CD4-positive, alpha-beta T cell treated with Interleukin-21 for 1 hour (primary cell): ENCODE measurements around the gene OPCML.
A peak's percentile ranks its signal among the peaks of the same experiment; 100 is the strongest.
"Not testable (repeated sequence)": the region's sequence is repeated elsewhere in the genome, so short reads cannot be mapped to it uniquely, and the experiment has no call there.

ENCODE experiments used
- DNase-seq: peaks from one replicate; pipeline ENCODE4 v3.0.0-alpha.2; 2020

OPCML gene

GRCh38 chr11:132445859-132446291, 1086.4 kb downstream of the OPCML start:
- no peak for DNase-seq

GRCh38 chr11:132444911-132445310, 1087.4 kb downstream of the OPCML start:
- DNase-seq, result no peak

- no peak for DNase-seq
Observed at GRCh38 chr11:132439711-132440255, 1092.5 kb downstream of the OPCML start.

GRCh38 chr11:132438418-132438817, 1093.9 kb downstream of the OPCML start:
- DNase-seq, result no peak

- no peak for DNase-seq
Observed at GRCh38 chr11:132430429-132431062, 1101.8 kb downstream of the OPCML start.

DNA sequence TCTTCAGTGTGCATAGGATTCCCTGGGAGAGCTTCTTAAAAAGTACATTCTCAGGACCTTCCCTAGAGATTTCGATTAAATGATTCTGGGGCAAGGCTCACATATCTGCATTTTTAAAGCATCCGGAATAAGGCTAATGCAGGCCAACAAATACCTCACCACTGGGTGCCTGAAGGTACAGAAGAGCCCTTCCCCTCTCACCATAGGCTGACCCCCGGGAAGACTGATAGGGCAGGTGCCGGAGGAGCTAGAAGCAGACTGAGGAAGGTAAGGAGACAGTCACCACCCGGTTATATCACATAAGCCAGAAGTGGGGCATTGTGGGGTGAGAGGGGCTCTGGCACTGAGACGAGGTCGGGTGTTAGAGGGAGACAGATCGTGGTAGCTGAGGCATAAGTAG, 1102.6 kb downstream of the OPCML start:
- DNase-seq, result no peak

DNA sequence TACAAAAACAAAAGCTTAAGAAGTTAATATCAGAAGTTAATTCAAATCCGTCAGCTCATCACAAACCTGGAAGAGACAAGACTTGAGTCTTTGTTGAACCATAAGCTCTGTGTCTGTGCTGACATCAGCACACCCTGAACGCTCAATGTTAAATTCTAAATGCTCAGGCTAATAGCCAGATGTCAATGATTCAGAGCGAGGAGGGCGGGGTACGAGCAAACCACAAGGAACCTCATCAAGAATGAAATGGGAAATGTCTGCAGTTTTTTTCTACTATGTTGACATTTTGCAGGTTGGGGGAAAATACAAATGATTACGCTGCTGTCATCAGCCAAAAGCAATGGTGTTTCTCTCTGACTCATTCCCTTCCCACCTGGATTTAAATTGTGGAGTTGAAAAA, 1104.7 kb downstream of the OPCML start:
- no peak for DNase-seq

DNA sequence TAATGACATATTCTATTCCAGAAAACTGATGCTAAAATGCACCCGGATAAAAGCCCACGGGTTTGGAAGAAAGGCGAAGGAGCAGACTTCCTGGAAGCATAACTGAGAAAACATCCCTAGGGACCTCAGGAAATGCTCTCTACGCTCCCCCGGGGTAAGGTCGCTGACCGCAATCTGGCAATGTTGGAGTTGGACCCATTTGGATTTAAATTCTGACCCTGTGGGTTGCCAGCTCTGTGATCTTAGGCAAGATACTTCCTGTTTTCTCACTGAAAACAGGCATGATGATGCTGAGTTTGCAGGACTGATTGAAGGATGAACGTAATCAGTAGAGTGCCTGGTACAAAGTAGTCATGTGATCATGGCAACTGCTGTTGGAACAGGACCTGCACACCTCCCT, 1107.9 kb downstream of the OPCML start:
- no peak for DNase-seq

GRCh38 chr11:132423266-132423665, 1109.0 kb downstream of the OPCML start:
- DNase-seq, result no peak

DNA sequence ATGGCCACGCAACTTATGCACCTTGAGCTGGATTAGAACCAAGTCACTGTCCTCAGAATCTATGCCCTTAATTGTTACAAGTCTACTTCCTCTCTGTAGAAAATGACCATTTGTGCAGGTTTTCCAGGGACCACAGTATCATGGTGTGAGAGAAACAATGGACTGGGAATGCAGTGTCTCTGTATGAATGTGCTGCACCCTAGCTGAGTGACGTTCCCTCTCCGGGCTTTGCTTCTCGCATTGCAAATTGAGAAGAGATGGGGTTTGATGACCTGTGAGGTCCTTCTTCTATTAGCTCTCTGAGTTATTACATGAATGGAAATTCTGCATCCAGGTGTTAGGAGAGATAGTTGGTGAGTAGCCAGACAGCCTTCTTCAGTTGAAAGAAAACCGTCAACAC, 1109.6 kb downstream of the OPCML start:
- DNase-seq, result no peak

DNA sequence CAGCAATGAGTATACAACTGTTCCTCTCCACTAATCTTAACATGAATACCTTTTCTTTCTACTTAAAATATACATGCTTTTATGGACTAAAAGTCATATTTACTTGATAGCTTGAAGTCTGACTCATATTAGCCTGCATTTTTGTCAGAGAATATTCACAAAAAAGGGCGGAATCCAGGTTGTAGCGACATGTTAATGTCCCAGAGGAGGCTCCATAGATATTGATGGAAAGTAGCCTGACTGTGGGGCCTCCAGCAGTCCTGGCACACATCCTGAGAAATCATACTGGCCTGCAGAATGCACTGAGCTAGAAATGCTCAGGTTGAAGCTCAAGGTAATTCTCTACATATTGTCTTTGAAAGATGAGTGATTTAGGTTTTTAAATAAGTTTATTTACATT, 1110.7 kb downstream of the OPCML start:
- no peak for DNase-seq

GRCh38 chr11:132414451-132414850, 1117.8 kb downstream of the OPCML start:
- no peak for DNase-seq

- no peak for DNase-seq
Observed at GRCh38 chr11:132410383-132410782, 1121.9 kb downstream of the OPCML start.

- no peak for DNase-seq
Observed at GRCh38 chr11:132409573-132410355, 1122.5 kb downstream of the OPCML start.

DNA sequence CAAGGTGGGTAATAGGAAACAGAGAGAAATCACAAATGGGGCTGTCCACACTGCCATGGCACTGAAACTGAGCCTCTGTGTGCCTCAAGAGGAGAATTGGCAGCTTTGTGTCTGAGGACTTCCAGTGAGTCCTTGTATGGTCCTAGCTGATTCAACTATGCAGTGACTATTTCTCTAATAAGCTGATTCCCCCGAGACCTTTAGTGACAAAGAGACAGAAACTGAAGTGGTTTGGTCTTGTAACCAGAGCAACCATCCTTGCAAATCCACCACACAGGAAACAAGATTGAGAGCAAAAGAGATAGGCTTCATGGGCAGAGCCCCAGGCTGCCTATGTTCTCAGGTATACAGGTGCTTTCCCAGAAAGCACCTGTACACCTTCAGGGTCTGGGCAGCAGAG, 1123.4 kb downstream of the OPCML start:
- DNase-seq, result no peak

- no peak for DNase-seq
Observed at GRCh38 chr11:132405728-132406127, 1126.6 kb downstream of the OPCML start.

DNA sequence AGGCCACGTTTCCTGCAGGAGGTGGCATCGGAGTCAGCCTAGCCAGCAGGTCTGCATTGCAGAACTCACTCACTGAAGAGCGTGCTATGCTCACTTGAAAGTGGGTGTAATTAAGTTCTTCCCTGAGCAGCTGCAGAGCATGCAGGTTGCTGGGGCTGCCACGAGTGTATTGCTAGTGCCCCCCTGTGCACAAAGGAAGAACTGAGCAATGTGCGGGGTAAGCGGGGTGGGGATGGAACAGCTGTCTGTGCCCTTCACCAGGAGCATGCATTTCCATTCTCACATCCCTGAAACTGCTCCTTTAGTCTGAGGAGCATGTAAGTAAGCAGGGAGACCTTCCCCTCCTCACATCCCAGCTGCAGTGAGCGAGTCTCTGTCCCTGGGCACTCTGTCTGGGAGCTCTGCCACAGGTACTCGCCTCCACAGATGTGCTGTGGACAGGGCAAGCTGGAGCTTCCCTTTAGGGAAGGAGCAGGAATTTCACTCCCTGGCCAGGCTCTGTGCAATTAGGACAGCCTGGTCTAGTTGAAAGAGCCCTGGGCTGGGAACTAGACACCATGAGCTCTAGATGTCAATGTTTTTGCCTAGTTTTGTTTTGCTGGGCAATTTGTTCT, 1130.1 kb downstream of the OPCML start:
- DNase-seq, result peak; percentile 16

GRCh38 chr11:132396318-132396717, 1136.0 kb downstream of the OPCML start:
- DNase-seq, result no peak

DNA sequence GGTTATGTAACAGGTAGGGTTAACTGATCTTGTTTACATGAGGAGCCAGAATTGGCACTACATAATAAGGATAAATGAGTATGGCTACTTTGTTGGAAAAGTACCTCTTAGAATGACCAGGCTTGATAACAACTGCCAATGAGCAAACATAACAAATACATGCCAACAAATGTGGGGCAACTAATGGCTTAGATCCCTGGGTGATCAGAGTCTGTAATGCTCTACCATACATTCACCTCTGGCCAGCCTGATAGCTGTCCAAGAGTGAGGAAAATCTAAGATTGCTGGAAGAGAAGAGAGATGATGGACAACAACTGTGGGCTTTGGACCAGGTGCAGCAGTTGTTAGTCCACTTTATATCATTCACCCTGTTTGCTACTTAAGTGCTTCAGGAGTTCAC, 1136.9 kb downstream of the OPCML start:
- no peak for DNase-seq

- DNase-seq, result no peak
Observed at GRCh38 chr11:132379540-132379939, 1152.8 kb downstream of the OPCML start.

DNA sequence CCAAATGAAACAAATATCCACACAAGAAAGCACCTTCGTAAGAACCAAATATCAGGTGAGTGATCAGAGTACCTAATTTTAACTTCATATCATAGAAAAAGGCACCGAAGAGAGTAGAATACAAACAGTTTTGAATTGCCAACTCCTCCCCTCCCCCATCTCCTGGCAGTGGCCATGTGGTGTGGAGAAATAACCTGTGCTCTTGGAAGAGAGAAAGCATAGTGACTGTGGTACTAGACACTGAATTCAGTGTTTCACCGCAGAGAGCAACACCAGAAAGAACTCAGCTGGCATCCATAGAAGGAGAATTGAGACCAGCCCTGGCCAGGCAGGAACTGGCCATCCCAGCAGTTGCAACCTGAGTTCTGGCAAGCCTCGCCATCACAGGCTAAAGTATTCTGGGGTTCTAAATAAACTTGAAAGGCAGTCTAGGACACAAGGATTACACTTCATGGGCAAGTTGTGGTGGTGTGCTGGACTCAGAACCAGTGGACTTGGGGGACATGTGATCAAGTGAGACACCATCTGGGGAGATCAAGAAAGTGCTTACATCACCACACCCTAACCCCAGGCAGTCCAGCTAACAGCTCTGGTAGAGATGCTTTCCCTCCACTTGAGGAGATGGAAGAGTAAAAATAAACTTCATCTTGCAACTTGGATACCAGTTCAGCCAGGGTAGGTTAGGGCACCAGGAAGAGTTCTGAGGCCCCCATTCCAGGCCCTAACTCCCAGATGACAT, 1158.7 kb downstream of the OPCML start:
- DNase-seq, result no peak

- not testable (repeated sequence) for DNase-seq
Observed at GRCh38 chr11:132370114-132370513, 1162.2 kb downstream of the OPCML start.

DNA sequence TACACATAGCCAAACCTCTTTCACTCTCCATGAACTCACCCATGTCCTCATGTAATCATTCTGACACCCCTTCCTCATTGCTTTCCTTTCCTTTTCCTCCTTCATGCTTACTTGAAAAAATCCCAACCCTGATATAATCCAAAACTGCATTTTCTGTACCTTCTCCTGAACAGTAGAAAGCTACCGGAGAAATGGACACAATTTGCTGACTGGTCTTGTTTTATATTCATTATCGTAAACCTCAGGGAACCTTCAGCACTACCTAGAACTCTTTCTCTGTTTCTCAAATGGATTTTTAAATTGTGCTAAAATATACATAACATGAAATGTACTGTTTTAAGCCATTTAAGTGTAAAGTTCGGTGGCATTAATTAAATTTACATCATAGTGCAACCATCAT, 1165.0 kb downstream of the OPCML start:
- no peak for DNase-seq
